Testis (tissue), 3 donors: ENCODE data around the gene MTM1. TPM values are rescaled to one million over a fixed set of nuclear protein-coding genes. Genes with fewer than 3 reads are reported as not detected.

Source experiments
- DNase-seq: peaks from one replicate; pipeline ENCODE4 v3.0.0-alpha.2; 2019
- H3K27ac ChIP-seq, 2 donors: fragments of 200-600 bp; sonication (generic); one replicate each; pipeline ENCODE4 v1.5.1; 2019
- H3K27me3 ChIP-seq: fragments of 200-600 bp; sonication (generic); one replicate; pipeline ENCODE4 v1.5.1; 2019
- H3K36me3 ChIP-seq: fragments of 200-600 bp; sonication (generic); one replicate; pipeline ENCODE4 v1.5.1; 2017; ENCODE audit warnings: low read depth; ENCODE audit errors: missing control alignments
- H3K4me1 ChIP-seq: fragments of 200-600 bp; sonication (generic); one replicate; pipeline ENCODE4 v1.5.1; 2019
- H3K4me3 ChIP-seq, 2 donors: fragments of 200-600 bp; sonication (generic); one replicate each; pipeline ENCODE4 v1.5.1; 2017 to 2019
- H3K9me3 ChIP-seq: fragments of 200-600 bp; sonication (generic); one replicate; pipeline ENCODE4 v1.5.1; 2017
- CTCF ChIP-seq, 3 experiments: fragments of 450-650 bp in 2 of 3; fragments of 200-600 bp in 1 of 3; sonication (generic) in 1 of 3; IDR thresholded peaks; one replicate each; pipeline ENCODE4 v1.5.1; 2016 to 2019; ENCODE audit warnings: antibody characterized with exemption in 3 of 3, mild to moderate bottlenecking in 2 of 3, moderate library complexity in 1 of 3
- POLR2A ChIP-seq: fragments of 450-650 bp; IDR thresholded peaks from one replicate; pipeline ENCODE4 v1.6.1; 2017; ENCODE audit warnings: antibody characterized with exemption, mild to moderate bottlenecking, moderate library complexity
- WGBS, 2 donors: methylation state at CpG; one replicate each; pipeline ENCODE4 v1.1.5; 2018; 5-methylcytosine and 5-hydroxymethylcytosine counted together
- intact Hi-C: fragments of 100-400 bp; cut with DNase I; formaldehyde crosslinking; loops from one replicate; pipeline ENCODE4 v1.15.1; 2023; ENCODE audit warnings: low total_unique reads
- polyA plus RNA-seq: library from polyadenylated mRNA; stranded (reverse); fragments of 350-450 nt; fragmentation: Illumina TruSeq; extraction: RNeasy Lipid Tissue Mini Kit (QIAGEN cat#74804); gene quantifications from one replicate; pipeline ENCODE4 v1.2.3, GENCODE V29; 2014; ENCODE audit warnings: low read depth, low replicate concordance; ENCODE audit not compliant: insufficient read depth
- total RNA-seq, 2 donors: library from RNA; depleted of rRNA; stranded (reverse); fragments of >200 nt; gene quantifications; one replicate each; pipeline ENCODE4 v1.2.3, GENCODE V29; 2016

The MTM1 gene
- total and polyA plus RNA-seq, 3 donors from 2014 or later: 20.0 to 38.5 (median 33.8) TPM

- WGBS, 2 donors: 39 to 54% methylated on average over 2 of the region's 2 CpGs
- Histone ChIP-seq H3K4me1 (peaks cover 7% of the 10 kb centered on the region), H3K27ac (no peak overlapping the region), H3K9me3 (no peaks in the 10 kb centered on the region), H3K27me3 (no peaks in the 10 kb centered on the region), H3K4me3 (no peak overlapping the region), H3K36me3 (no peaks in the 10 kb centered on the region)
- TF ChIP-seq POLR2A (no peak), CTCF (IDR thresholded peaks at IDR 0.05) (no peak)
- no peak for DNase-seq
- intact Hi-C loops: no loop called here
These were observed 37.2 kb downstream of the MTM1 start for GRCh38 chrX:150605603-150606002.

- DNase-seq: no peak
- Histone ChIP-seq H3K36me3 (no peaks in the 10 kb centered on the region), H3K4me3 (no peak overlapping the region), H3K9me3 (no peaks in the 10 kb centered on the region), H3K27ac (no peak overlapping the region), H3K27me3 (no peaks in the 10 kb centered on the region), H3K4me1 (peaks cover 7% of the 10 kb centered on the region)
- intact Hi-C loops: no loop called here
- WGBS, 2 donors: 66 to 88% methylated on average over 5 of the region's 5 CpGs
- TF ChIP-seq CTCF (IDR thresholded peaks at IDR 0.05) (no peak), POLR2A (no peak)
These were observed 38.8 kb downstream of the MTM1 start for GRCh38 chrX:150607201-150607600.

GRCh38 chrX:150610043-150610442, 41.6 kb downstream of the MTM1 start:
- no peak overlapping the region for H3K27ac ChIP-seq
- H3K27me3 ChIP-seq: no peaks in the 10 kb centered on the region
- H3K36me3 ChIP-seq: no peaks in the 10 kb centered on the region
- DNase-seq: no peak
- TF ChIP-seq POLR2A (no peak), CTCF (IDR thresholded peaks at IDR 0.05) (no peak)
- intact Hi-C loops: no loop called here
- no peaks in the 10 kb centered on the region for H3K9me3 ChIP-seq
- no peaks in the 10 kb centered on the region for H3K4me1 ChIP-seq
- H3K4me3 ChIP-seq: no peak overlapping the region

GRCh38 chrX:150610446-150610845, 42.0 kb downstream of the MTM1 start:
- H3K4me3 ChIP-seq: no peak overlapping the region
- WGBS, 2 donors: 65 to 69% methylated on average over 2 of the region's 2 CpGs
- H3K27me3 ChIP-seq: no peaks in the 10 kb centered on the region
- no peaks in the 10 kb centered on the region for H3K36me3 ChIP-seq
- intact Hi-C loops: no loop called here
- H3K4me1 ChIP-seq: no peaks in the 10 kb centered on the region
- H3K27ac ChIP-seq: no peak overlapping the region
- DNase-seq: no peak
- no peaks in the 10 kb centered on the region for H3K9me3 ChIP-seq
- TF ChIP-seq POLR2A: no peak
- no peak for TF ChIP-seq CTCF (IDR thresholded peaks at IDR 0.05)

GRCh38 chrX:150615356-150615755, 46.9 kb downstream of the MTM1 start:
- intact Hi-C loops: no loop called here
- Histone ChIP-seq H3K27me3 (no peaks in the 10 kb centered on the region), H3K36me3 (no peaks in the 10 kb centered on the region), H3K4me1 (no peaks in the 10 kb centered on the region), H3K9me3 (no peaks in the 10 kb centered on the region), H3K27ac (no peak overlapping the region), H3K4me3 (no peak overlapping the region)
- 86% methylated on average over 4 of the region's 4 CpGs for WGBS, 2 donors
- TF ChIP-seq POLR2A: no peak
- TF ChIP-seq CTCF (IDR thresholded peaks at IDR 0.05): no peak
- no peak for DNase-seq
